ENCODE data around the gene GPR146. TPM values are rescaled to one million over a fixed set of nuclear protein-coding genes. Genes with fewer than 3 reads are reported as not detected.

GPR146 gene
- total and polyA plus RNA-seq, 2 donors (not counting 1 experiment from before 2014, with no cell fraction given), result 2.2 to 3.3 TPM

- H3K4me2 ChIP-seq (ENCODE audit: extremely low read depth, insufficient read depth, low read length), result peak overlapping the region; percentile 25
- H3K4me1 ChIP-seq (ENCODE audit: control insufficient read depth, extremely low read depth, insufficient read depth, low read length), result no peaks in the 10 kb centered on the region
- no peaks in the 10 kb centered on the region for H3K36me3 ChIP-seq (ENCODE audit: control insufficient read depth, insufficient read depth, low read length)
- H3K4me3 ChIP-seq (replicated peaks in 1 of 4; ENCODE audit: control extremely low read depth in 1 of 4, insufficient read depth in 1 of 4, low read depth in 3 of 4, low read length in 4 of 4), result no peak overlapping the region
- no peaks in the 10 kb centered on the region for H3K79me2 ChIP-seq (ENCODE audit: control insufficient read depth, insufficient read depth, low read length)
- no peak overlapping the region for H3K9ac ChIP-seq (ENCODE audit: insufficient read depth, low read length)
- DNase-seq (ENCODE audit: low read depth in 2 of 2), result no peak
- no peaks in the 10 kb centered on the region for H3K9me3 ChIP-seq (ENCODE audit: control insufficient read depth, insufficient read depth, low read depth, low read length)
- H3K27ac ChIP-seq (ENCODE audit: insufficient read depth, low read length), result no peak overlapping the region
- no peak overlapping the region for H2AFZ ChIP-seq (ENCODE audit: low read length)
- H4K20me1 ChIP-seq (ENCODE audit: control insufficient read depth, extremely low read depth, insufficient read depth, low read length), result no peaks in the 10 kb centered on the region
- no peak for TF ChIP-seq EZH2 (IDR thresholded peaks at IDR 0.05; ENCODE audit: low read length, missing control alignments)
- no peak for TF ChIP-seq CTCF (conservative IDR thresholded peaks at IDR 0.05 in 1 of 2, IDR thresholded peaks at IDR 0.05 in 1 of 2; ENCODE audit: low read depth in 1 of 2, low read length in 2 of 2)
- H3K27me3 ChIP-seq (ENCODE audit: control insufficient read depth, insufficient read depth, low read length), result no peaks in the 10 kb centered on the region
Observed at GRCh38 chr7:1065263-1065584, 20.9 kb downstream of the GPR146 start.

- no peaks in the 10 kb centered on the region for H3K4me1 ChIP-seq (ENCODE audit: control insufficient read depth, extremely low read depth, insufficient read depth, low read length)
- no peaks in the 10 kb centered on the region for H4K20me1 ChIP-seq (ENCODE audit: control insufficient read depth, extremely low read depth, insufficient read depth, low read length)
- no peak overlapping the region for H3K27ac ChIP-seq (ENCODE audit: insufficient read depth, low read length)
- H3K9me3 ChIP-seq (ENCODE audit: control insufficient read depth, insufficient read depth, low read depth, low read length), result peaks cover 4% of the 10 kb centered on the region
- peak; percentile 53 to 71 for DNase-seq (ENCODE audit: low read depth in 2 of 2)
- no peaks in the 10 kb centered on the region for H3K36me3 ChIP-seq (ENCODE audit: control insufficient read depth, insufficient read depth, low read length)
- H3K9ac ChIP-seq (ENCODE audit: insufficient read depth, low read length), result no peak overlapping the region
- no peak overlapping the region for H3K4me3 ChIP-seq (replicated peaks in 1 of 4; ENCODE audit: control extremely low read depth in 1 of 4, insufficient read depth in 1 of 4, low read depth in 3 of 4, low read length in 4 of 4)
- H3K4me2 ChIP-seq (ENCODE audit: extremely low read depth, insufficient read depth, low read length), result peak overlapping the region; percentile 7
- no peaks in the 10 kb centered on the region for H3K27me3 ChIP-seq (ENCODE audit: control insufficient read depth, insufficient read depth, low read length)
- no peaks in the 10 kb centered on the region for H3K79me2 ChIP-seq (ENCODE audit: control insufficient read depth, insufficient read depth, low read length)
- TF ChIP-seq EZH2 (IDR thresholded peaks at IDR 0.05; ENCODE audit: low read length, missing control alignments) (no peak), CTCF (conservative IDR thresholded peaks at IDR 0.05 in 1 of 2, IDR thresholded peaks at IDR 0.05 in 1 of 2; ENCODE audit: low read depth in 1 of 2, low read length in 2 of 2) (peak; percentile 73 to 83)
- no peak overlapping the region for H2AFZ ChIP-seq (ENCODE audit: low read length)
Observed at GRCh38 chr7:1065585-1066241, 21.4 kb downstream of the GPR146 start.

- no peak overlapping the region for H3K4me3 ChIP-seq (replicated peaks in 1 of 4; ENCODE audit: control extremely low read depth in 1 of 4, insufficient read depth in 1 of 4, low read depth in 3 of 4, low read length in 4 of 4)
- no peaks in the 10 kb centered on the region for H3K27me3 ChIP-seq (ENCODE audit: control insufficient read depth, insufficient read depth, low read length)
- no peak for DNase-seq (ENCODE audit: low read depth in 2 of 2)
- H3K9me3 ChIP-seq (ENCODE audit: control insufficient read depth, insufficient read depth, low read depth, low read length), result peaks cover 4% of the 10 kb centered on the region
- H4K20me1 ChIP-seq (ENCODE audit: control insufficient read depth, extremely low read depth, insufficient read depth, low read length), result no peaks in the 10 kb centered on the region
- H2AFZ ChIP-seq (ENCODE audit: low read length), result no peak overlapping the region
- H3K4me2 ChIP-seq (ENCODE audit: extremely low read depth, insufficient read depth, low read length), result no peak overlapping the region
- TF ChIP-seq EZH2 (IDR thresholded peaks at IDR 0.05; ENCODE audit: low read length, missing control alignments) (no peak), CTCF (conservative IDR thresholded peaks at IDR 0.05 in 1 of 2, IDR thresholded peaks at IDR 0.05 in 1 of 2; ENCODE audit: low read depth in 1 of 2, low read length in 2 of 2) (no peak)
- no peak overlapping the region for H3K9ac ChIP-seq (ENCODE audit: insufficient read depth, low read length)
- no peaks in the 10 kb centered on the region for H3K4me1 ChIP-seq (ENCODE audit: control insufficient read depth, extremely low read depth, insufficient read depth, low read length)
- no peaks in the 10 kb centered on the region for H3K36me3 ChIP-seq (ENCODE audit: control insufficient read depth, insufficient read depth, low read length)
- no peak overlapping the region for H3K27ac ChIP-seq (ENCODE audit: insufficient read depth, low read length)
- H3K79me2 ChIP-seq (ENCODE audit: control insufficient read depth, insufficient read depth, low read length), result no peaks in the 10 kb centered on the region
Observed at GRCh38 chr7:1066242-1066588, 21.9 kb downstream of the GPR146 start.
